K562 (cell line): ENCODE results near the gene TNIP1. TPM values are rescaled to one million over a fixed set of nuclear protein-coding genes. Genes with fewer than 3 reads are reported as not detected.

Source experiments
- ARNT ChIP-seq, 2 experiments: fragments of 450-650 bp; IDR thresholded peaks; 2 replicates each; pipeline ENCODE4 v1.6.1; 2016; ENCODE audit warnings: mild to moderate bottlenecking in 1 of 2
- CC2D1A ChIP-seq: fragments of 450-650 bp; IDR thresholded peaks from 2 replicates; pipeline ENCODE4 v1.6.1; 2017; ENCODE audit warnings: mild to moderate bottlenecking
- HDAC1 ChIP-seq, 2 experiments: fragments of 450-650 bp; IDR thresholded peaks; 2 replicates each; pipeline ENCODE4 v1.6.1; 2016 to 2017; ENCODE audit warnings: inconsistent platforms in 1 of 2, mild to moderate bottlenecking in 1 of 2, moderate library complexity in 1 of 2
- KDM5B ChIP-seq: fragments of 200-600 bp; sonication (generic); IDR thresholded peaks from 2 replicates; pipeline ENCODE4 v1.6.1; 2012; ENCODE audit warnings: low read depth, mild to moderate bottlenecking, moderate library complexity, low read length, control low read depth, inconsistent platforms; ENCODE audit not compliant: insufficient replicate concordance
- L3MBTL2 ChIP-seq: fragments of 450-650 bp; IDR thresholded peaks from 2 replicates; pipeline ENCODE4 v1.6.1; 2016; ENCODE audit warnings: mild to moderate bottlenecking, moderate library complexity
- MAFF ChIP-seq: IDR thresholded peaks from 2 replicates; pipeline ENCODE4 v1.6.1; 2012; ENCODE audit warnings: low read length, improper control_type of control experiment
- POLR2AphosphoS5 ChIP-seq: IDR thresholded peaks from 2 replicates; pipeline ENCODE4 v1.6.1; 2011; ENCODE audit warnings: mild to moderate bottlenecking, low read depth, low read length, moderate library complexity; ENCODE audit not compliant: control insufficient read depth, insufficient read depth
- RREB1 ChIP-seq: fragments of 250-450 bp; sonication (Bioruptor Pico); IDR thresholded peaks from 2 replicates; pipeline ENCODE4 v1.4.0; 2020
- SPI1 ChIP-seq: IDR thresholded peaks from 2 replicates; pipeline ENCODE4 v1.6.1; 2011; ENCODE audit warnings: low read depth, low read length, control low read depth, borderline replicate concordance
- TAF1 ChIP-seq: IDR thresholded peaks from 2 replicates; pipeline ENCODE4 v1.6.1; 2011; ENCODE audit warnings: mild to moderate bottlenecking, low read length, moderate library complexity; ENCODE audit not compliant: insufficient read depth, control insufficient read depth, severe bottlenecking; ENCODE audit errors: extremely low read depth
- TGIF2 ChIP-seq: sonication (generic); formaldehyde crosslinking; IDR thresholded peaks from 2 replicates; pipeline ENCODE4 v1.8.1; 2022; ENCODE audit warnings: mild to moderate bottlenecking, missing genetic modification reagents, moderate library complexity
- ZBTB11 ChIP-seq, 3 experiments: fragments of 200-800 bp in 1 of 3; fragments of 250-450 bp in 1 of 3; fragments of 450-650 bp in 1 of 3; sonication (Bioruptor Pico) in 1 of 3; sonication (Bioruptor generic) in 1 of 3; formaldehyde crosslinking in 1 of 3; IDR thresholded peaks; 2 replicates each; pipeline versions ENCODE4 v1.6.1 to v1.8.0; 2016 to 2022; ENCODE audit warnings: mild to moderate bottlenecking in 2 of 3, missing genetic modification characterization in 2 of 3, missing compliant biosample characterization in 1 of 3, moderate library complexity in 1 of 3
- ZBTB49 ChIP-seq: sonication (generic); formaldehyde crosslinking; IDR thresholded peaks from 2 replicates; pipeline ENCODE4 v1.8.0; 2022; ENCODE audit warnings: missing genetic modification reagents, mild to moderate bottlenecking, borderline replicate concordance
- ZKSCAN1 ChIP-seq: fragments of 150-350 bp; IDR thresholded peaks from 2 replicates; pipeline ENCODE4 v1.6.1; 2016; ENCODE audit warnings: low read depth, low read length
- polyA plus RNA-seq, 8 experiments: library from polyadenylated mRNA; depleted of rRNA in 4 of 8; stranded (reverse) in 5 of 8; unstranded in 3 of 8; fragments of >200 nt; fragmentation: Nextera tagmentation in 2 of 8; fragmentation: Illumina TruSeq in 1 of 8; extraction: Ambion mirVana in 2 of 8; extraction: Trizol in 1 of 8; gene quantifications; 2 replicates each; pipeline versions ENCODE4 v1.2.1 to v1.2.3, GENCODE V29; 2011 to 2014; ENCODE audit warnings: inconsistent platforms in 1 of 8, missing spikeins in 1 of 8
- total RNA-seq, 7 experiments: library from RNA; depleted of rRNA in 6 of 7; stranded (reverse); fragments of >200 nt in 6 of 7; fragmentation: Illumina TruSeq in 2 of 7; extraction: Trizol in 2 of 7; gene quantifications; 2 replicates each; pipeline versions ENCODE4 v1.2.1 to v1.2.3, GENCODE V29; 2011 to 2021; ENCODE audit warnings: low replicate concordance in 1 of 7

TNIP1 gene
- total and polyA plus RNA-seq, 9 of the 15 experiments (the other 6 are each of a cell fraction or from before 2014, with no cell fraction given): 0.46 to 41.0 (median 24.6) TPM

- TF ChIP-seq RREB1 (CRISPR knock-in tag) (no peak), TGIF2 (no peak), CC2D1A (no peak), ZBTB11 (CRISPR knock-in tag; IDR thresholded peaks at IDR 0.05) (peak in 2 of 3 experiments; percentile 45 to 89; a peak in 3 of 6 replicates), TAF1 (peak; percentile 77), ZBTB49 (CRISPR knock-in tag) (no peak), KDM5B (peak; percentile 82), MAFF (no peak), SPI1 (peak; percentile 72; the same call in 1 of the 2 replicates), HDAC1 (IDR thresholded peaks at IDR 0.05) (peak in 1 of 2 experiments; percentile 80; a peak in 2 of 4 replicates), POLR2AphosphoS5 (peak; percentile 69), ZKSCAN1 (no peak), L3MBTL2 (peak; percentile 54; the same call in 1 of the 2 replicates), ARNT (IDR thresholded peaks at IDR 0.05) (peak in 1 of 2 experiments; percentile 18; a peak in 1 of 4 replicates)
These were observed at the start of gene TNIP1 (continued) for GRCh38 chr5:151080613-151081430.
